A673 (cell line): Measurements from ENCODE around the gene TMTC3.

Experiments used
- EZH2 ChIP-seq: fragments of 200-600 bp; sonication (generic); IDR thresholded peaks from 2 replicates; pipeline ENCODE4 v1.6.1; 2017; ENCODE audit warnings: borderline replicate concordance, low read depth, mild to moderate bottlenecking, mixed read lengths, antibody characterized with exemption, low read length; ENCODE audit not compliant: poor library complexity, severe bottlenecking
- TF ChIP-seq, protein P1 (sequence below): fragments of 300-800, 200-600 bp; sonication (generic); conservative IDR thresholded peaks from 2 replicates; pipeline ENCODE4 v1.5.1; 2017; ENCODE audit warnings: low read depth, mild to moderate bottlenecking, antibody characterized with exemption, low read length, moderate library complexity, mixed read lengths

DNA sequence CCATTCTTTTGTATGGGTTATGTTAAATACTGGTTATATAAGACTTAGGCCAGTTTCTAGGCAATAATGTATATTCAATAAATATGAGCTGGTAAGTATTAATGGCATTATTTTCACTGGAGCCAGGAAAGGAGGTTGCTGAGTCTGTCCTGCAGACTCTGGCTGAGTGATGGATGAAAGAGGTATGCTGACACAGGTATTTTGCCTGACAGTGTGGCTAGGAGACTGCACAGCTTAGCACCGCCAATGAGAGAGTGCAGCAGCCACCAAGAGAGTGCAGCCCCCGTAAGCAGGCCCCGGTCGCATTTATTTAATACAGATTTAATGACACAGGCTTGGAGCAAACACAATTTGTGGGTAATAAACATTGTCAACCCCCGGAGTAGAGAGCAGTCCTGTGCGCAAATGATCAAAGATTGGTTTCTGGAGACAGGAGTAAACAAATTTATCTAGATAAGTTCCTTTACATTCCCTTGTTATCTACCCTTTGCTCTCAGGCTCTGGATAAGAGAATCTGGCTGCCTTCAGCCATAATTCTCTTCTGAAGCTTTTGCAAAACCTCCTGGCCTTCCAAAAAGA is 37.4 kb downstream of the TMTC3 start:
- TF ChIP-seq, protein P1, sequence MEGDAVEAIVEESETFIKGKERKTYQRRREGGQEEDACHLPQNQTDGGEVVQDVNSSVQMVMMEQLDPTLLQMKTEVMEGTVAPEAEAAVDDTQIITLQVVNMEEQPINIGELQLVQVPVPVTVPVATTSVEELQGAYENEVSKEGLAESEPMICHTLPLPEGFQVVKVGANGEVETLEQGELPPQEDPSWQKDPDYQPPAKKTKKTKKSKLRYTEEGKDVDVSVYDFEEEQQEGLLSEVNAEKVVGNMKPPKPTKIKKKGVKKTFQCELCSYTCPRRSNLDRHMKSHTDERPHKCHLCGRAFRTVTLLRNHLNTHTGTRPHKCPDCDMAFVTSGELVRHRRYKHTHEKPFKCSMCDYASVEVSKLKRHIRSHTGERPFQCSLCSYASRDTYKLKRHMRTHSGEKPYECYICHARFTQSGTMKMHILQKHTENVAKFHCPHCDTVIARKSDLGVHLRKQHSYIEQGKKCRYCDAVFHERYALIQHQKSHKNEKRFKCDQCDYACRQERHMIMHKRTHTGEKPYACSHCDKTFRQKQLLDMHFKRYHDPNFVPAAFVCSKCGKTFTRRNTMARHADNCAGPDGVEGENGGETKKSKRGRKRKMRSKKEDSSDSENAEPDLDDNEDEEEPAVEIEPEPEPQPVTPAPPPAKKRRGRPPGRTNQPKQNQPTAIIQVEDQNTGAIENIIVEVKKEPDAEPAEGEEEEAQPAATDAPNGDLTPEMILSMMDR: no peak
- TF ChIP-seq EZH2: no peak
